ENCODE measurements around the gene KLHL29.

GRCh38 chr2:23541503-23542229 lies 156.7 kb downstream of the KLHL29 start:
- TF ChIP-seq CTCF (IDR thresholded peaks at IDR 0.05), result no peak
- TF ChIP-seq POLR2A (IDR thresholded peaks at IDR 0.05), result no peak
